Embryonic facial prominence (tissue), 1 donor: ENCODE results near the gene NELFB.

Experiments used
- DNase-seq: peaks from one replicate; pipeline ENCODE4 v3.0.0-alpha.2; 2016; ENCODE audit errors: extremely low spot score

The NELFB gene

GRCh38 chr9:137254624-137255447 is at the start of gene NELFB:
Gene NELFB (plus strand): TSS chr9:137255327.
- DNase-seq: peak; percentile 64

- DNase-seq: no peak
Observed at GRCh38 chr9:137206602-137207001, 48.5 kb upstream of the NELFB start.

DNA sequence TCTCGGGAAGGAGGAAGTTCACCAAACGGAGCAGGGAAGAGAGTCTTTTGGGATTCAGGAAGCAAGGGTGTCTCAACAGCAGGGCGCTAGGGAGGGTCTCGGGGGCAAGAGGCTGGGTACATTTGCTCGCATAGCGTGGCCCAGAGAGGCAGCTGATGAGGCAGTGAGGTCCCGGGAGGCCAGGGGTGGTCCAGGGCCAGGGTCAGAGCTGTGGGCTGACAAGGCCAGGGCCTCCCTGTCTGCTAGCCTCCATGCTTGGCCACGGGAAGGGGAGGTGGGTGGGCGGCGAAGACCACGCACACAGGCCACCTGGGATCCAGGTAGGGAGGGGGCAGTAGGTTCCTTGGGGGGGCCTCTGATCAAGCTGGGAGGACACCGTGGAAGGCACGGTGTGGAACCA is 43.6 kb upstream of the NELFB start:
- DNase-seq: no peak

- DNase-seq: no peak
Observed at GRCh38 chr9:137212520-137212919, 42.6 kb upstream of the NELFB start.

- DNase-seq: no peak
Observed at GRCh38 chr9:137213160-137214060, 41.7 kb upstream of the NELFB start.

DNA sequence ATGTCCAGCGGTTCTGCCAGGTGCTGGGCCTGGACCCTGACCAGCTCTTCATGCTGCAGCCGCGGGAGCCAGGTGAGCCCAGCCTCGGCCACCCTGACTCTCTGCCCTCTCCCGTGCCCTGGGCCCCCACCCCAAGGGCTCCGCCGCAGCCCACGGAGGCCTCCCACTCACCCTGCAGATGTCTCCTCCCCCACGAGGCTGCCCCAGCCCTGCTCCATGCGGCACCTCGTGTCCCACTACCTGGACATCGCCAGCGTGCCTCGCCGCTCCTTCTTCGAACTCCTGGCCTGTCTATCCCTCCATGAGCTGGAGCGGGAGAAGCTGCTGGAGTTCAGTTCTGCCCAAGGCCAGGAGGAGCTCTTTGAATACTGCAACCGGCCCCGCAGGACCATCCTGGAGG is 40.5 kb upstream of the NELFB start:
- no peak for DNase-seq

GRCh38 chr9:137215196-137215986 is 39.7 kb upstream of the NELFB start:
- DNase-seq: no peak

GRCh38 chr9:137216188-137216965 is 38.8 kb upstream of the NELFB start:
- DNase-seq: no peak

DNA sequence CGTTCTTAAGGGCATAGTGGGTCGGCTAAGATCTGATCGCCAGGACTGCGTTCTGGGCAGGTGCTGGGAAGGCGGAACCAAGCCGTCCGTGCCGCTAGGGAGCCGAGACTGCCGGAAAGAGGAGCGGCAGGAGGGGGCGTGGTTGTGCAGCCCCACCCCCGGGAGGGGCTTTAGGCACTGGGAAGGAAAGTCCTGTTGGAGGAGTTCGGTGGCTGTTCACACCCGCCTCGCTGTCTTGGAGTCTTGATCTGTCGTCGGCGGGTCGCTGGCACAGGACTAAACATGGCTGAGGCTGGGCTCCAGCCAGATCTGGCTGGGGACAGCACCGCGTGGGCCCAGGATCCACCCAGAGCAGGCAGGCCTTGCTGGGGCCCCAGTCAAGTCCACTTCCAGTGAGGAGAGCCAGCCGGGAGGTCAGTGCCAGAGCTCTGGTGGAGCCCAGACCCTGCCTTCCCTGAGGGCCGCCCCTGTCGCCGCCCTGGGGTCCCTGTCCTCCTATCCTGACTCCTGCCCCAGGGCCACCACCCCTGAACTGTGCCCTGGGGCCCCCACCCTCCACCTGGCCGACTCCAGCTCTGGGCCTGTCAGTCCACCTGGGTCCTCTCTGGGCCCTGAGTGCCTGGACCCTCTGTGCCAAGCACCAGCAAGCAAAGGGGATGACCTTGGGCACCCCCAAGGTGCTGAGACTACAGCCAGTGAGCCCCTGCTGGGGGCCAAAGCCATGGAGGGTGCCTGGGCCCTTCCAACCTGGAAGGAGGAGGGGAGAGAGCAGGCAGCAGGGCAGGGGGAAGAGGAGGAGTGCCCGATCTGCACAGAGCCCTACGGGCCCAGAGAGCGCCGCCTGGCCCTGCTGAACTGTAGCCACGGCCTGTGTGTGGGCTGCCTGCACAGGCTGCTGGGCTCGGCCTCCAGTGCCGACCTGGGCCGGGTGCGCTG is 37.6 kb upstream of the NELFB start:
- no peak for DNase-seq

- DNase-seq: no peak
Observed at GRCh38 chr9:137218212-137218753, 36.8 kb upstream of the NELFB start.

GRCh38 chr9:137218754-137219271 is 36.3 kb upstream of the NELFB start:
- no peak for DNase-seq

DNA sequence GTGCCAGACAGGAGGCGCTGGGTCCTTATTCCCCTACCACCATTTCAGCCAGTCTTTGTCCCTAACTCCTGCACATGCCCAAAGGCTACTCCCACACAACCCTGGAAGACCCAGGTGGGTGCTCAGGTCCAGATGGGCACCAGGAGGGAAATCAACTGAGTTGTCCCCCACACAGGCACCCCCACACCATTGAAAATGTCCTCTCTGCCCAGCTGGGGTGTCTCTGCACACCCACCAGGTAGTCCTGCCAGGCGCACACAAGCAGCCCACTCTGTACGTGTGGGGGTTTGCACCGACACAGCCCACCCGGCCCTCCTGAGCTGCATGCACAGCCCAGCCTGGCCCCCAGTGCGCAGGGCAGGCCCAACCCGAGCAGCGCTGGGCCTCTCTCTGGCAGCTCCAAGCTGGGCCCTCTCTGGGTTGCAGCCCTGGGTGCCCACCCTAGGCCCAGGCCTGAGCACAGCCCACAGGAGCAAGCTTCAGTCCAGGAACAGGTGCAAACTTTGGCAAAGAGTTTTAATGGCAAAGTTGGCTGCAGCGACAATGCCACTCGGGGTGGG is 35.3 kb upstream of the NELFB start:
- no peak for DNase-seq

DNA sequence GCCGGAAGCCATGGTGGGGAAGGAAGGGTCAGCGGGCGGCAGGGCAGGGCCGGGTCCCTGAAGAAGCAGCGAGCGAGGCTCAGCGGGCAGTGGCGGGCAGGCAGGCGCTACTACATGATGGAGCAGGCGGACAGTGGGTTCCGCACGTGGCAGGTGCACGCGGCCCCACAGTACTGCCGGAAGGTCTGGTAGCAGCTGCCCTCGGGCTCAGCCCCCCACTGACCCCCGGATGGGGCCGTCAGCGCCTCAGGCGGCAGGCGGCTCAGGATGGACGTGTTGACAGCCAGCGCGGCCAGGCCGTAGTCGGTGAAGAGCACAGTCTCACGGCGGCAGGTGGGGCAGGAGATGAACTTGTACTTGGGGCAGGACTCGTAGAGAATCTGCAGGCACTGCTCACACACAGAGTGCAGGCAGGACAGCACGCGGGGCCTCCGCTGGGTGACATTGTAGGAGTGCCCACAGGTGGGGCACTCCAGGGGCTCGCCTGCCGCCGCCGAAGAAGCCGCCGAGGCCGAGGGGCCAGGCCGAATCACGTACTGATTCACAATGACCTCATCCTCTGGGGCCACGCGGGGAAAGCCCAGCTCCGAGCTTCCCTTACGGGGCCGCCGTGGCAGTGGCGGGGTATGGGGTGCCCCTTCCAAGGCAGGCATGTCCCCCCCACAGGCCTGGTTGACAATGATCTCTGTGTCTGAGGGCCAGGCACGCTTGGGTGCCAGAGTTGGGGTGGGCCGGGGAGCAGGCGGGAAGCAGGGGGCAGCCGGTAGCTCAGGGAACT is 34.6 kb upstream of the NELFB start:
- no peak for DNase-seq

DNA sequence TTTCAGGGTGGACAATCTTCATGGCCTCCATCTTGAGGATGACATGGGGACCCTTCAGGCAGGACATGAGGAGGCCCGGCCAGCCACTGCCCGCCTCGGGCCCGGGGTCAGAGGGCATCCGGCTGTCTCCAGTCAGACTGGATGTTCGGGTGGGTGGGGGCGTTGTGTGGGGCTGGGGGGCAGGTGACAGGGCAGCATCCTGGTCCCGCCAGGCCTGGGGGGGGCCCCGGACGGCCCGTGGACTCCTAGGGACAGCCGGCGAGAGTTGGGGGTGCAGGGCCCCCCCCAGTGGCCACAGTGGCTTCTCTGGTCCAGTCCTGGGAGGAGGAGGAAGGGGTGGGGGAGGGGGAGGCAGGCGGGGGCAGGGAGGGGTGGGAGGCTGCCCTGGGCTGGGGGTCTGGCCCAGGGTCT is 34.0 kb upstream of the NELFB start:
- no peak for DNase-seq

DNA sequence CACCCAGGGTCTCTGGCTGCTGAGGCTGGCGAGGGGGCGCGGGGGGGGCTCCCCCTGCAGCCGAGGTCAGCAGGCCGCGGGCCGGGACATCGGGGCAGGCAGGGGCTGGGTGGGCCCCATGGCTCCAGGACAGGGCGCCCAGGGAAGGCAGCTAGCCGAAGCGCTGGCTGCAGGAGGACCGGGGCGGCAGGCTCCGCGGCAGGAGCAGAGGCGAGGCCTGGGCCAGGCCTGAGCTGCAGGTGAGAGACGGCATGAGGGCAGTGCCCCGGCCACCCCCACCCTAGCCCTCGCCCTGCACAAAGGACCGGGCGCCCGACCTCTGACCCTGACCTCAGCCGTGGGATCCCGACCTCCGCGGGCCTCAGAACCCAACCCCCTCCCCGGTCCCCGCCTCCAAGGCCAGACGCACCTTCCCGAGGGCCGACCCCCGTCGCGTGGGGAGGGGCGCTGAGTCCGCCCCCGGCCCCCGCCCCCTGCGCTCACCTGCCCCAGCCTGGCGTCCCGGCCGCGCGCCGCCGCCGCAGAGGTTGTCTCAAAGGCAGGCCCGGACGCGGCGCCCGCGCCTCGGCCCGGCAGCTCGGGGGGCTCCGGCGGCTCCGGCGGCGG is 33.5 kb upstream of the NELFB start:
- DNase-seq: no peak

DNA sequence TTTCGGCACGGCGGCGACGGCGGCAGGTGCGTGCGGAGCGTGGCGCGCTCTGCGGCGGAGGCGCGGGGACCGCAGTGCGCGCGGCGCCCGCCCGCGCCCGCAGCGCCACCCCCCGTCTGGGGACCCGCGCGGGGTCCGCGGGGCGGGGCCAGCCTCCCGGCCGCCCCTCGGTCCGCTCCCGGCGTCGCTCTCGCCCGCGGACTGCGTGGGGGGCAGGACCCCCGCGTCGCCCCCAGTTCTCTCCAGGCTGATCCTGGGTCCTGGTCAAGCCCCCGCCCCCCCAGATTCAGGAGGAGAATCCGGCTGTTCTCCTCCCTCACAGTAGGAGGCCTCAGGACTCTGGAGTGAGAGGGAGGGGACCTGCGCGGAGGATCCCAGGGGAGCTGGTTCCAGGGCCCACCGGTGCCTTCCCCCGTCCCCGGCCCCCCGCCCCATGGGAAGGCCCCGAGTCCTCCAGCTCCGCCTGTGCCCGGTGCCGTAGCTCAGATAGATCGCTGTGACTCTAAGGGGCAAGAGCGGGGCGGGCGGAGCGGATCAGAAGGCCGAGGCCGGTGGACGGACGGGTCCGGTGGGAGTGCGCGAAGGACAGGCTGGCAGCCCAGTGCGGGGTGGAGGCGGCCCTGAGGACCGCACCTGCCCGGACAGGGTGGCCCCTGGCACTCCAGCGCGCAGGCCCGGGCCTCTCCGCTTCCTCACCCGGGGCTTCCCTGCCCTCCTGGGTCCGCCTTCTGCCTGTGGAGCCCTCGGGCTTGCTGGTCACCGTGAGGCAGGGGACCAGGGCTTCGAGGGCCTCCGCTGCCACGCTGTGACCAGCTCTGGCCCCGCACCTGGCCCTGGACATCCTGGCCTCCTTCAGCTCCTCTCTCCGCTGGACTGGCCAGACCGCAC is 32.7 kb upstream of the NELFB start, which contains the start of gene RNF208:
Gene RNF208, minus strand, starts transcription at position 51 of the 888 bp plus-strand sequence. CDS start 1,028 bp downstream, outside the sequence.
- no peak for DNase-seq
